GM19397 (cell line): ENCODE data around the gene CSGALNACT2.
"Not testable (repeated sequence)": the region's sequence is repeated elsewhere in the genome, so short reads cannot be mapped to it uniquely, and the experiment has no call there.

Source experiments
- ATAC-seq: cut with Tn5 transposase; IDR thresholded peaks from one replicate; pipeline ENCODE4 v1.9.1; 2021; ENCODE audit warnings: mild to moderate bottlenecking, moderate library complexity; ENCODE audit not compliant: unreplicated experiment

The CSGALNACT2 gene

GRCh38 chr10:43214071-43214955 lies 76.1 kb downstream of the CSGALNACT2 start:
- no peak for ATAC-seq

- ATAC-seq, result no peak
These were observed 76.8 kb downstream of the CSGALNACT2 start for GRCh38 chr10:43214956-43215561.

- ATAC-seq, result no peak
These were observed 77.7 kb downstream of the CSGALNACT2 start for GRCh38 chr10:43215758-43216455.

- no peak for ATAC-seq
These were observed 78.8 kb downstream of the CSGALNACT2 start for GRCh38 chr10:43216931-43217562.

GRCh38 chr10:43217563-43218205 lies 79.4 kb downstream of the CSGALNACT2 start:
- no peak for ATAC-seq

GRCh38 chr10:43218206-43218950 lies 80.1 kb downstream of the CSGALNACT2 start:
- no peak for ATAC-seq

GRCh38 chr10:43218951-43219837 lies 80.9 kb downstream of the CSGALNACT2 start:
- ATAC-seq, result no peak

GRCh38 chr10:43219848-43220247 lies 81.6 kb downstream of the CSGALNACT2 start:
- ATAC-seq, result no peak

GRCh38 chr10:43220251-43220650 lies 82.0 kb downstream of the CSGALNACT2 start:
- ATAC-seq, result not testable (repeated sequence)

GRCh38 chr10:43220657-43221418 lies 82.6 kb downstream of the CSGALNACT2 start:
- ATAC-seq, result no peak

- ATAC-seq, result no peak
These were observed 83.4 kb downstream of the CSGALNACT2 start for GRCh38 chr10:43221419-43222209.

- no peak for ATAC-seq
These were observed 84.0 kb downstream of the CSGALNACT2 start for GRCh38 chr10:43222210-43222720.

GRCh38 chr10:43223056-43223455 lies 84.8 kb downstream of the CSGALNACT2 start:
- ATAC-seq, result no peak

- no peak for ATAC-seq
These were observed 86.1 kb downstream of the CSGALNACT2 start for GRCh38 chr10:43224321-43224720.

GRCh38 chr10:43225004-43225786 lies 87.0 kb downstream of the CSGALNACT2 start:
- ATAC-seq, result no peak

GRCh38 chr10:43225787-43226153 lies 87.5 kb downstream of the CSGALNACT2 start:
- no peak for ATAC-seq

- ATAC-seq, result no peak
These were observed 88.2 kb downstream of the CSGALNACT2 start for GRCh38 chr10:43226441-43226840.
